Esophagus muscularis mucosa (tissue), 4 donors: ENCODE results near the gene MFAP3. TPM values are rescaled to one million over a fixed set of nuclear protein-coding genes. Genes with fewer than 3 reads are reported as not detected.

Source experiments
- DNase-seq: peaks from one replicate; pipeline ENCODE4 v3.0.0-alpha.2; 2017; ENCODE audit errors: extremely low spot score
- H3K27ac ChIP-seq, 4 donors: fragments of 200-600 bp; sonication (generic); replicated peaks in 1 of 4; 1 replicate in 3 of 4; 2 replicates in 1 of 4; pipeline ENCODE4 v1.5.1; 2016 to 2019; ENCODE audit warnings: mild to moderate bottlenecking in 1 of 4
- H3K27me3 ChIP-seq, 4 donors: fragments of 200-600 bp; sonication (generic); one replicate each; pipeline versions ENCODE4 v1.5.1 to v1.6.0; 2016 to 2019
- H3K36me3 ChIP-seq, 4 donors: fragments of 200-600 bp; sonication (generic); one replicate each; pipeline ENCODE4 v1.5.1; 2016 to 2019
- H3K4me1 ChIP-seq, 4 donors: fragments of 200-600 bp; sonication (generic); one replicate each; pipeline ENCODE4 v1.5.1; 2016 to 2019
- H3K4me3 ChIP-seq, 4 donors: fragments of 200-600 bp; sonication (generic); 1 replicate in 2 of 4; 2 replicates in 2 of 4; pipeline ENCODE4 v1.5.1; 2016 to 2019; ENCODE audit warnings: mild to moderate bottlenecking in 4 of 4, moderate library complexity in 1 of 4
- H3K9me3 ChIP-seq, 4 donors: fragments of 200-600 bp; sonication (generic); 1 replicate in 3 of 4; 2 replicates in 1 of 4; pipeline ENCODE4 v1.5.1; 2016 to 2019
- EP300 ChIP-seq: sonication (generic); formaldehyde crosslinking; IDR thresholded peaks from one replicate; pipeline ENCODE4 v1.6.1; 2017; ENCODE audit warnings: antibody characterized with exemption
- POLR2A ChIP-seq: fragments of 450-650 bp; IDR thresholded peaks from one replicate; pipeline ENCODE4 v1.6.1; 2017; ENCODE audit warnings: antibody characterized with exemption, moderate library complexity, mild to moderate bottlenecking, low read depth
- POLR2AphosphoS5 ChIP-seq, 2 donors: sonication (generic); formaldehyde crosslinking; IDR thresholded peaks; one replicate each; pipeline ENCODE4 v1.6.1; 2017; ENCODE audit warnings: antibody characterized with exemption in 2 of 2
- WGBS: methylation state at CpG from one replicate; pipeline ENCODE4 v1.1.5; 2018; 5-methylcytosine and 5-hydroxymethylcytosine counted together
- intact Hi-C: fragments of 100-400 bp; cut with DNase I; formaldehyde crosslinking; loops from one replicate; pipeline ENCODE4 v1.15.1; 2023
- total RNA-seq, 4 donors: library from RNA; depleted of rRNA; stranded (reverse); fragments of >200 nt; gene quantifications; one replicate each; pipeline versions ENCODE4 v1.1.0 to v1.2.1, GENCODE V29; 2016
- TF ChIP-seq, protein P1 (sequence below), 3 experiments: fragments of 200-600 bp in 2 of 3; fragments of 450-650 bp in 1 of 3; sonication (generic) in 2 of 3; IDR thresholded peaks; one replicate each; pipeline ENCODE4 v1.5.1; 2017 to 2019; ENCODE audit warnings: antibody characterized with exemption in 3 of 3, mild to moderate bottlenecking in 2 of 3, moderate library complexity in 1 of 3

MFAP3 gene
- total RNA-seq, 4 donors from 2014 or later = 22.0 to 35.3 (median 29.7) TPM

GRCh38 chr5:154047324-154047723 is 8.6 kb downstream of the MFAP3 start:
- WGBS = 97% methylated on average over 3 of the region's 3 CpGs

DNA sequence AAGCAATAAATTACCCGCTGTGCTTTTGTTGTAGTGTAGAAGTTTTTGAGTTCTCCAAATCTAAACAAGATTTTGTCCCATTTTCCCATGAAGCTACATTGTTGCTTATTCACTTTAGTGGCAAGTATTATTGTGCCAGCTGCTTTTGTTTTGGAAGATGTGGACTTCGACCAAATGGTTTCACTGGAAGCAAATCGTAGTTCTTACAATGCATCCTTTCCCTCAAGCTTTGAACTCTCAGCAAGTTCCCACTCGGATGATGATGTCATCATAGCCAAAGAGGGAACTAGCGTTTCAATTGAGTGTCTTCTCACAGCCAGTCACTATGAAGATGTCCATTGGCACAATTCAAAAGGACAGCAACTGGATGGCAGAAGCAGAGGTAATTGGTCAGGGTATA is 10.9 kb downstream of the MFAP3 start:
- TF ChIP-seq, protein P1, sequence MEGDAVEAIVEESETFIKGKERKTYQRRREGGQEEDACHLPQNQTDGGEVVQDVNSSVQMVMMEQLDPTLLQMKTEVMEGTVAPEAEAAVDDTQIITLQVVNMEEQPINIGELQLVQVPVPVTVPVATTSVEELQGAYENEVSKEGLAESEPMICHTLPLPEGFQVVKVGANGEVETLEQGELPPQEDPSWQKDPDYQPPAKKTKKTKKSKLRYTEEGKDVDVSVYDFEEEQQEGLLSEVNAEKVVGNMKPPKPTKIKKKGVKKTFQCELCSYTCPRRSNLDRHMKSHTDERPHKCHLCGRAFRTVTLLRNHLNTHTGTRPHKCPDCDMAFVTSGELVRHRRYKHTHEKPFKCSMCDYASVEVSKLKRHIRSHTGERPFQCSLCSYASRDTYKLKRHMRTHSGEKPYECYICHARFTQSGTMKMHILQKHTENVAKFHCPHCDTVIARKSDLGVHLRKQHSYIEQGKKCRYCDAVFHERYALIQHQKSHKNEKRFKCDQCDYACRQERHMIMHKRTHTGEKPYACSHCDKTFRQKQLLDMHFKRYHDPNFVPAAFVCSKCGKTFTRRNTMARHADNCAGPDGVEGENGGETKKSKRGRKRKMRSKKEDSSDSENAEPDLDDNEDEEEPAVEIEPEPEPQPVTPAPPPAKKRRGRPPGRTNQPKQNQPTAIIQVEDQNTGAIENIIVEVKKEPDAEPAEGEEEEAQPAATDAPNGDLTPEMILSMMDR (IDR thresholded peaks at IDR 0.05) = no peak
- TF ChIP-seq POLR2A (no peak), EP300 (no peak), POLR2AphosphoS5 (IDR thresholded peaks at IDR 0.05) (no peak)
- H3K4me1 ChIP-seq = peaks cover 0 to 25% (median 14%) of the 10 kb centered on the region in 4 donors
- H3K27ac ChIP-seq = no peak overlapping the region
- no peak for DNase-seq
- WGBS = 83% methylated on average over 5 of the region's 5 CpGs
- no peaks in the 10 kb centered on the region for H3K9me3 ChIP-seq
- H3K36me3 ChIP-seq = peaks cover 0 to 44% (median 18%) of the 10 kb centered on the region in 4 donors
- no peak overlapping the region for H3K4me3 ChIP-seq
- intact Hi-C loops = no loop called here
- H3K27me3 ChIP-seq = no peaks in the 10 kb centered on the region

More at GRCh38 chr5:154047324-154047723, 8.6 kb downstream of the MFAP3 start:
- no peaks in the 10 kb centered on the region for H3K9me3 ChIP-seq
- DNase-seq = no peak
- intact Hi-C loops = no loop called here
- H3K36me3 ChIP-seq = peaks cover 0 to 21% (median 4%) of the 10 kb centered on the region in 4 donors
- no peaks in the 10 kb centered on the region for H3K27me3 ChIP-seq
- TF ChIP-seq POLR2AphosphoS5 (IDR thresholded peaks at IDR 0.05) (no peak), EP300 (no peak), POLR2A (no peak)
- TF ChIP-seq, protein P1 (IDR thresholded peaks at IDR 0.05) = no peak
- peaks cover 10 to 44% (median 28%) of the 10 kb centered on the region in 4 donors for H3K4me1 ChIP-seq
- no peak overlapping the region for H3K27ac ChIP-seq
- no peak overlapping the region for H3K4me3 ChIP-seq

GRCh38 chr5:154053468-154053867 is 14.7 kb downstream of the MFAP3 start:
- DNase-seq = no peak
- H3K4me3 ChIP-seq = no peak overlapping the region
- intact Hi-C loops = no loop called here
- no peak overlapping the region for H3K27ac ChIP-seq
- no peaks in the 10 kb centered on the region for H3K9me3 ChIP-seq
- 86% methylated on average over 4 of the region's 4 CpGs for WGBS
- H3K27me3 ChIP-seq = no peaks in the 10 kb centered on the region
- peaks cover 6 to 15% (median 10%) of the 10 kb centered on the region in 4 donors for H3K4me1 ChIP-seq
- TF ChIP-seq POLR2A = no peak
- no peak for TF ChIP-seq POLR2AphosphoS5 (IDR thresholded peaks at IDR 0.05)
- TF ChIP-seq, protein P1 (IDR thresholded peaks at IDR 0.05) = no peak
- no peak for TF ChIP-seq EP300
- H3K36me3 ChIP-seq = peaks cover 0 to 46% (median 23%) of the 10 kb centered on the region in 4 donors

GRCh38 chr5:154055201-154055600 is 16.4 kb downstream of the MFAP3 start:
- TF ChIP-seq POLR2AphosphoS5 (IDR thresholded peaks at IDR 0.05) = no peak
- TF ChIP-seq, protein P1 (IDR thresholded peaks at IDR 0.05) = no peak
- no peak for TF ChIP-seq EP300
- TF ChIP-seq POLR2A = no peak
- no peaks in the 10 kb centered on the region for H3K27me3 ChIP-seq
- peaks cover 7 to 15% (median 8%) of the 10 kb centered on the region in 4 donors for H3K4me1 ChIP-seq
- no peak overlapping the region for H3K27ac ChIP-seq
- peaks cover 0 to 46% (median 23%) of the 10 kb centered on the region in 4 donors for H3K36me3 ChIP-seq
- 88% methylated on average over 2 of the region's 2 CpGs for WGBS
- no peak overlapping the region for H3K4me3 ChIP-seq
- no peaks in the 10 kb centered on the region for H3K9me3 ChIP-seq
- DNase-seq = no peak
- intact Hi-C loops = no loop called here
